Erythroblast (primary cell): ENCODE measurements around the gene AQP1.

Experiments used
- GATA1 ChIP-seq: IDR thresholded peaks from 2 replicates; pipeline ENCODE4 v1.6.1; 2011; ENCODE audit warnings: low read depth, mild to moderate bottlenecking, control low read depth, low read length, moderate library complexity
- POLR2A ChIP-seq: IDR thresholded peaks from 2 replicates; pipeline ENCODE4 v1.6.1; 2011; ENCODE audit warnings: mild to moderate bottlenecking, low read length

DNA sequence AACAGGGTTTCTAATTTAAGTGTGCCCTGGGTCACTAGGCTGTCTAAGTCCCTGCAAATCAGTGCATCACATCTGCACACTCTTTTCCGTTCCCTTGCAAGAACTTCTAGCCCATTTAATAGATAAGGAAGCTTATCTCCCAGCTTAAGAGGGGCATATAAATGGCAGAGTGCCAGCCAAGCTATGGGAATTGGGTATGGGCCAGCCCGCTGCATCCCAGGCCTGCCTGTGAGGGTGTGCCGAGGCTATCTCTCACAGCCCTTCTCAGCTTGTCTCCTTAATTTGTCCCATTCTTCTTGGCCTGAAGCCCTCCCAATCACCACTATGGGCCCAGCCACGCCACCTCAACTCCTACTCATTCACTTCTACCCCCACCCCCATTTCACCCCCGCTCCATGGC, 14.7 kb downstream of the AQP1 start:
- TF ChIP-seq POLR2A (no peak), GATA1 (no peak)
